Peyer's patch (tissue), 4 donors: ENCODE data around the gene CD46.

Experiments
- POLR2A ChIP-seq, 2 donors: fragments of 450-650 bp; IDR thresholded peaks; one replicate each; pipeline ENCODE4 v1.5.1; 2017; ENCODE audit warnings: antibody characterized with exemption in 2 of 2, mild to moderate bottlenecking in 2 of 2, moderate library complexity in 2 of 2
- TF ChIP-seq, protein P1 (sequence below), 6 experiments: fragments of 450-650 bp in 4 of 6; fragments of 200-600 bp in 2 of 6; sonication (generic) in 1 of 6; IDR thresholded peaks; one replicate each; pipeline ENCODE4 v1.5.1; 2017 to 2019; ENCODE audit warnings: antibody characterized with exemption in 6 of 6, mild to moderate bottlenecking in 3 of 6, moderate library complexity in 1 of 6

DNA sequence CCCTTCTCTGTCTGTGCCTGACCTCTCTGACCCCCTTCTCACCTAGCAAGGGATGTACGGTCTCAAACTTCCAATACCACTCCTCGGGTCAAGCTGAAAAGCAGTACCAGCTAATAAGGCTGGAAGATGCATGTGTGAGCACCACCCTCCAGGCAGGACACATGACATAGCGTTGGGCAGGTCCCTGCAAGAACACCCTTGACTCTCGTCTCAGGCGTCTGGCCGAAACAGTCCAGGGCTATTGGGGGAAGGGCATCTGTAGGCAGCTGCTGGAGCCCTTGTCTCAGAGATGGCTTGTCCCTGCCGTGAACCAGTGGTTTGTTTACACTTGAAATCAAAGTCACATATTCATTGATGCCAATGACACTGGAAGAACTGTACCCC lies 56.5 kb downstream of the CD46 start:
- TF ChIP-seq, protein P1, sequence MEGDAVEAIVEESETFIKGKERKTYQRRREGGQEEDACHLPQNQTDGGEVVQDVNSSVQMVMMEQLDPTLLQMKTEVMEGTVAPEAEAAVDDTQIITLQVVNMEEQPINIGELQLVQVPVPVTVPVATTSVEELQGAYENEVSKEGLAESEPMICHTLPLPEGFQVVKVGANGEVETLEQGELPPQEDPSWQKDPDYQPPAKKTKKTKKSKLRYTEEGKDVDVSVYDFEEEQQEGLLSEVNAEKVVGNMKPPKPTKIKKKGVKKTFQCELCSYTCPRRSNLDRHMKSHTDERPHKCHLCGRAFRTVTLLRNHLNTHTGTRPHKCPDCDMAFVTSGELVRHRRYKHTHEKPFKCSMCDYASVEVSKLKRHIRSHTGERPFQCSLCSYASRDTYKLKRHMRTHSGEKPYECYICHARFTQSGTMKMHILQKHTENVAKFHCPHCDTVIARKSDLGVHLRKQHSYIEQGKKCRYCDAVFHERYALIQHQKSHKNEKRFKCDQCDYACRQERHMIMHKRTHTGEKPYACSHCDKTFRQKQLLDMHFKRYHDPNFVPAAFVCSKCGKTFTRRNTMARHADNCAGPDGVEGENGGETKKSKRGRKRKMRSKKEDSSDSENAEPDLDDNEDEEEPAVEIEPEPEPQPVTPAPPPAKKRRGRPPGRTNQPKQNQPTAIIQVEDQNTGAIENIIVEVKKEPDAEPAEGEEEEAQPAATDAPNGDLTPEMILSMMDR (IDR thresholded peaks at IDR 0.05) = no peak
- TF ChIP-seq POLR2A (IDR thresholded peaks at IDR 0.05) = no peak
